ENCODE data around the gene NIPAL3.

The NIPAL3 gene

DNA sequence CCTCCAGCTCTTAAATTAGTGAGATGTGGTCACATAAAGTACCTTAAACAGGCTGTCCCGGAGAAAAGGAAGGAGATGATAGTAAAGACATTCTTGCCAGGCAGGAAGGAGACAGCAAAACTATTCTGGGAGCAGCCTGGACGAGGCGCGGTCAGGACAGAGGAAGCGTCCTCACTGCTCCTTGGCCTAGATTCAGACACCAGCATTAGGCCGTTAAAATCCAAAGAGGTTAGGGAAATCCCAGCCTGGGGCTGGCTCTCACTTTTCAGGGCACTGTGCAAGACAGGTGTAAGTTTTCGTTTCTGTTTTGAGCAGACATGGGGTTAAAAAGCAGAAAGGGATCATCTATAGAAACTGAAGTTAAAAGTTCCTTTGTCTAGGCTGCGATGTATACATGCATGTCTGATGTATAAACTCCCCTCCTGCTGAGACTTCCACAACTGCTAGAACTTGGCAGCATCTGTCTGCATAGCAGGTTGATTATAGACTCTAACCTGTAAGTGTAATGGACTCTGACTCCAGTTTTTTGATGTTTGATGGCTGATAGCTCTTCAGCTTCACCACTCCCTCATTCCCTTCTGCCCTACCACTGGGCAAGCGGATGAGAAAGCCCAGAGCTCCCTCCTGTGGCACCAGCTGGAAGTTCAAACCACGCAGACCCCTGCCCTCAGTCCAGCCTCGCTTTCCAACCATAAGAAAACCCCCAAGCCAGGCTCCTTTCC is 23.6 kb upstream of the NIPAL3 start:
- DNase-seq: peak in 1 of 2 donors; percentile 22

- no peak for DNase-seq
Observed at GRCh38 chr1:24392604-24392946, 23.0 kb upstream of the NIPAL3 start.

GRCh38 chr1:24392982-24393650 is 22.5 kb upstream of the NIPAL3 start:
- no peak for DNase-seq

- no peak for DNase-seq
Observed at GRCh38 chr1:24393892-24394291, 21.7 kb upstream of the NIPAL3 start.

- no peak for DNase-seq
Observed at GRCh38 chr1:24400065-24400464, 15.5 kb upstream of the NIPAL3 start.

DNA sequence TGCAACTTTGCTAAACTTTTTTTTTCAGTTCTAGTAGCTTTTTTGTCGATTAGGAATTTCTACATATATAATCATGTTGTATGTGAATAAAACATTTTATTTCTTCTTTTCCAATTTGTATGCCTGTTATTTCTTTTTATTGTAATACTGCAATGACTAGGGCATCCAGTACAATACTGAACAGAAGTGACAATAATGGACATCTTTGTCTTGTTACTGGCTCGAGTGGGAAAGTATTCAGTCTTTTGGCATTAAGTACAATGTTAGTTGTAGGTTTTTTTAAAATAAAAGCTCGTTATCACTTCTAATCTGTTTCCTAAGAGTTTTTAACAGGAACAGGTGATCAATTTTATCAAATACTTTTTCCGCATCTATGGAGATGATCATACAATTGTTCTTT is 11.8 kb upstream of the NIPAL3 start:
- DNase-seq: no peak

- no peak for DNase-seq
Observed at GRCh38 chr1:24406788-24407187, 8.8 kb upstream of the NIPAL3 start.

DNA sequence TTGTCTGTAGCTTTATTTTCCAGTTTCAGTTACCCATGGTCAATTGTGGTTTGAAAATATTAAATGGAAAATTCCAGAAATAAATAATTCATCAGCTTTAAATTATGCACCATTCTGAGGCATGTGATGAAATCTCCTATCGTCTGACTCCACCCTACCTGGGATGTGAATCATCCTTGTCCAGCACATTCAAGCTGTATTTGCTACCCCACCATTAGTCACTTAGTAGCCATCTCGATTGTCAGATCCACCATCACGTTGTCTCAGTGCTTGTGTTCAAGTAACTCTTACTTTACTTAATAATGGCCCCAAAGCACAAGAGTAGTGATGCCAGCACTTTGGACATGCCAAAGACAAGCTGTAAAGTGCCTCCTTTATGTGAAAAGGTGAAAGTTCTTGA is 6.1 kb upstream of the NIPAL3 start:
- DNase-seq: no peak

- DNase-seq: no peak
Observed at GRCh38 chr1:24410750-24411149, 4.9 kb upstream of the NIPAL3 start.

DNA sequence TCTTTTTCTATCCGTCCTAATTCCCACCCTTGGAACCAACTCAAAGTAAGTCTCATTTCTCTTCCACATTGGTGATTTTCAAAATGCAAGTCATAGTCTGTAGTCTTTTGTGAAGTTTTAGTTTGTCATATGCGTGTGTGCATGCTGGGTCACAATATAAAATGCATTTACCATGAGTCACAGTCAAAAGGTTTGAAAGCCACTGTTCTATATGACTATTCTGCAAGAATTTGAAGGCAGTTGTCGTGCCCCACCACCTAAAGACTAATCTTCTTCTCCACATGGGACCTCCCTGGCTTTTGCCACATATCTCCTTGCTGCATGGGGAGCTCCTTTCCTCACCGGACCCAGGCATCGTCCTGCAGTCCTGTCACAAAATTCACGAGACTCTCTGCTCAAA is 3.6 kb upstream of the NIPAL3 start:
- DNase-seq: no peak

- no peak for DNase-seq
Observed at GRCh38 chr1:24412408-24412807, 3.2 kb upstream of the NIPAL3 start.

DNA sequence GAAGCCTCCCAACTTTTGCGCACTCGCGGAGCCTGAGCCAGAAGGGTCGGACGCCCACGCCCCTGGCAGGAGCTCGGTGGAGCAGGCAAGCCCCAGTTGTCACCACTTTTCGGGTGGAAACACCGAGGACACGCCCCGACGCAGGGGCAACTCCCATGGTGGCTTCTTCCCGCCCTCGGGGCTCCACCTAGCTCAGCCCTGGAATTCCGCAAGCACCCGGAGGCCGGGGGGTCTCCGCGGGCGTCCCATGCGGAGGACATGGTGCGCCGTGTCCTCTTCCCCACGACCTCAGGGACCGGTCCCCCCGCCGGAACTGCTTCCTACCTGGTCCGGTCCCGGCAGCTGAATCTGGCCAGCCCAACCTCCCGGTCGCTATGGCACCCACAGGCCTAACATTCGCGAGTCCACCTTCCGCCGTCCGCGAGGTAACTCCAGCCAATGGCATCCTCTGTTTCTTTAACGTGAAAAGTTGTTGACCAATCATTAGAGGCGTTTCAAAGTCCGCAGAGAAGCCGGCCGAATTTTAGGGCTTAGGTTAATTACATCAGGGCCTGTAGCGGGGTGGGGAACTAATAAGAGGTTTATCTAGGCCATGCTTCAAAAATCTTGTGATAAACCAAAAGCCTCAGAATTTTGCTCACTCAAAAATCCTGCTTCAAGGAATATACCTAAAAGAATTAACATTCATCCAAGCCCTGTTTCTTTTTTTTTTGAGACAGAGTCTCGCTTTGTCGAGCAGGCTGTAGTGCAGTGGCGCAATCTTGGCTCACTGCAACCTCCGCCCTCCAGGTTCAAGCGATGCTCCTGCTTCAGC is 2.0 kb upstream of the NIPAL3 start, which contains the start of gene STPG1:
TSS of gene STPG1 (minus strand) at position 433 of the 814 bp plus-strand sequence. CDS start 12,394 bp downstream, outside the sequence.
- peak; percentile 1 to 63 for DNase-seq

DNA sequence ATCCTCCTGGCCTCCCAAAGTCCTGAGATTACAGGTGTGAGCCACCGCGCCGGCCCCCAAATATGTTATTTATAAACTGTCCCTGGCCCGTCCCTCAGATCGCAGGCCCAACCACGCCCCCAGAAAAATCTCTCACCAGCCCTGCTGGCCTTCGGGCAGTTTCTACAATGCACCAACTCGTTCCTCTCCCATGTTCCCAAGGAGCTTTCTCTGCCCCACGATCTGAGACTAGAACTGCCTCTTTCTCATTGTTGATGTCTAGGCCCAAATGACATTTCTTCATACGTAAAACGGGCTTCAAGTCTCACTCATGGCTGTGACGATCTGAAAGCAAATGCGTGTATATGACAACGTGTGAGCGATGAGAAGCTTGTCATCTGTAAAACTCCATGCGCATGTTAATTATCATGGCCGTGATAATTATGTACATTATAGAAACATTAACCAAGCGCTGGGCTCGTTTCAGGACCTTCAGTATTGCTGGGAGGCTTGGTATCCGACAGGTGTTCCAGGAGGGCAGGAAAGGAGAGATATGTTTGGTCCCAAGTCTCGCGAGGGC is 748 bp upstream of the NIPAL3 start:
- no peak for DNase-seq

DNA sequence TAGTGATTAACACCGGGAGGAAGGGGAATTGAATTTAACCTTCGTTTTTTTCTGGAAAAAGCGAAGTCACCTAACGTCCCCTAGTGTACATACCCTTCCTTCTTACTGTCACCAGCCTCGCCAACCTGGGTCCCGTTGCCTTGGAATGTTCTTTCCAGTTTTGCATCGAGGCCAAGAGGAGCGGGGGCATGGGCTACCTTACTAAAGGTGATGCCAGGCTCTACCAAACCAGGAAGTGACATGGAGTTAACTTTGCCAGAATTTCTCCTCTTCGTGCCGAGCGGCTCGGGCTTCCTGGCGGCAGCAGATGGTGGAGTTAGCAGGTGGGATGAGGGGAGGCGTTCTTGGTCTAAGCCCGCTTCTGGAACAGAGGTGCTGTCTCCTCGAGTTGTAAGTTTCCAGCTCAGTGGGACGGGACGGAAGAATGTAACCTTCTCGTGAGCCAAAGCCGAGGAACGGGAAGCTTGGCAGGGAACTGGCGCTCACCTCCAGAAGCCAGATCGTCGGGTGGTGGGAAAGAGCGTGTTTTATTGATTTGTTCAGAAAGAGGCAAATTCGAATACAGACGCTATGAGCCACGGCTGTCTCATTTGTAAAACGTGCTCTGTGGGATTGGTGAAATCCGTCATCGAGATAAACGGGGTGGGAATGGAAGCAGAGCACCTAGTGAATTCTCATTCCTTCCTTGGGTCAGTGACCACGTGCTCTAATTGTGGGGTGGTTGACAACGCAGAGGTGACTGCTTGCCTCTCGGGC is 486 bp downstream of the NIPAL3 start:
- DNase-seq: peak in 1 of 2 donors; percentile 29

DNA sequence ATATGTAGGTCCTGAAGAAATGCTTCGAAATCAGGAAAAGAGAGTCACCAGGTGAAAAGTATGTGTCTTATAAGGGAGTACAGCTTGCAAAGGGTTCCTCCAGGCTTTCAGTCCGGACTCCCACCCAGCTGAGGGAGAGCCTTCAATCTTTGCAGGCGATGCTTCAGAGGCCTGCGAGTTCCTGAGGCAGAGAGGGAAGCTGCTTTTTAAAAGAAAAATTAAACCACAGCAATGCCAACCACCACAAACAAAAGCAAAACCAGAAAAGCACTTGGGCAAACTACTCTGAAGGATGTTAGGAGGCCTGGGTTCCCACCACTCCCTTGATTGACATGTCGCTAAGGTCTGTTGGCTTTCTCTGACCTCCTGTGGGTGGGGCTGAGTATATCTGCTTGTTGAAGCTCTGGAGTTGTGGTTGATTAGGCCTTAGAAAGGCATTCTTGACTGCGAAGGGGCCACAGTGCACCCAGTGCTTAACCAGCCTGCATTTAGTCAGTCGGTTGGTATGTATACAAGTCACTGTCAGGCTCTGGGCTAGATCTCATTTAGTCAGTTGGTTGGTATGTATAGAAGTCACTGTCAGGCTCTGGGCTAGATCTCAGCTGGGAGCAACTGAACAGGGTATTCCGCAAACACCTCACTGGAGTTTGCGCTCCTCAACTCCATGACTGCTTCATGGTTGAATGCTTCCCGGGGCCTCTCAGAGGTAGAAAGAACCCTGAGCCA is 1.2 kb downstream of the NIPAL3 start:
- peak in 1 of 2 donors; percentile 25 for DNase-seq

DNA sequence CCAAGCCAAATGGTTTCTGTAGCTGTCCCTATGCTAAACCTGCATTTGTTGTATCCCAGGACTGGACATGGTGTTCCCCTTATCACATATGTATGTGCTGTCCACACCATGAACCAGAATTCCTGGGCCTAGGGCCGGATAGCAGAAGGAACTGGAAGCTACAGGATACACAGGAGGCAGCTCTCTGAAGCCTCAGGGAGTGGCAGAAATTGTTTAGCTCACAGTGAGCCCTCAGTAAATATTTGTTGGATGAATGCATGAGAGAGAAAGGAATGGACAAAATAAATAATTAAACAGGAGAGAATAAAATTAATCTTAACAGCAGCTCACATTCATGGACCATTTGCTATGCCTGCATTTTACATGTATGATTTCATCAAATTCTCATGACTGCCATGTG is 2.1 kb downstream of the NIPAL3 start:
- DNase-seq: no peak

DNA sequence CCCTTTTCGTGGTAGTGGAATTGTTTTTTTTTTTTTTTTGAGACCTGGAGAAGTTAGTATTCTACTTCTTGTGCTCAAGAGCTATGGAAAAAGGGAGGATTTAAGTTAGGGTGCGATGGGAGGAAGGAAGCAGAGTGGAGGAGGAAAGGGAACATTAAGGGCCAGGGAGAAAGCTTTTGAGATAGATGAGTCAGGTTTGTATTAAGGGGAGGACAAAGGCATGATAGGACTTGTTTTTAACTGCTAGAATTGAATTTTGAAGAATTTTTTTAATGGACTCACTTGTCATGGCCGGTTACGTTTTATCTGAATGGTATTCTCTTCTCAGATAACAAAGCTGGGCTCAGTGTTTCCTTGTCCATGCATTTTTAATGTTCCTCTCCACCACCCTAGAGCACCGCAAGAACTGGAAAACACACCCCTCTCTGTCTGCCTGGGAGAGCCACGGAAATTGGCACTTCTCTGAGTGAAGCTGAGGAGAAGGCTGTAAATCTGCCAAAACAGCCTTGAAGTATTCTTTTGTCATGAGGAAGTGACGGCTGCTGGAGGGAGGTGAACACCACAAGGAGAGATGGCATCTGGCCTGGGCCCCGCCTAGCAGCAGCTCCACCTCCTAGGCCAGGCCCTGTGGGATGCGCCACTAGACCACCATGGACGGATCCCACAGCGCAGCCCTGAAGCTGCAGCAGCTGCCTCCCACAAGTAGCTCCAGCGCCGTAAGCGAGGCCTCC is 3.5 kb downstream of the NIPAL3 start:
- peak in 1 of 2 donors; percentile 63 for DNase-seq

GRCh38 chr1:24420547-24420946 is 4.9 kb downstream of the NIPAL3 start:
- no peak for DNase-seq

DNA sequence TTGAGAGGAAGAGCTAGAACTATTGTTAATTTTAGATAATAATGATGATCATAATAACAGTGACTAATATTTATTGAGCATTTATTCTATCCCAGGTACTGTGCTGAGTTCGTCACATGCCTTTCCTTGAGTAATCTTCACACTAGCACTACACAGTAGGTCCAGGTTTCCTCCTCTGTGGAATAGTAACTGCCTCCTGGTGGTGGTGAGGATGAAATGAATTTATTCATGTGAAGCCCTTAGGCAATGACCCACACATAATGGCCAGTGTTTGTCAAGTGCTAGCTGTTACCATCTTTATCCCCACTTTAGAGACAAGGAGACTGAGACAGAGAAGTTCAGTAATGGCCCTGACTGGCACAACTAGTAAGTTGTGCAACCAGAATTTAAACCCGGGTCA is 5.9 kb downstream of the NIPAL3 start:
- no peak for DNase-seq

GRCh38 chr1:24424207-24424606 is 8.6 kb downstream of the NIPAL3 start:
- DNase-seq: no peak

DNA sequence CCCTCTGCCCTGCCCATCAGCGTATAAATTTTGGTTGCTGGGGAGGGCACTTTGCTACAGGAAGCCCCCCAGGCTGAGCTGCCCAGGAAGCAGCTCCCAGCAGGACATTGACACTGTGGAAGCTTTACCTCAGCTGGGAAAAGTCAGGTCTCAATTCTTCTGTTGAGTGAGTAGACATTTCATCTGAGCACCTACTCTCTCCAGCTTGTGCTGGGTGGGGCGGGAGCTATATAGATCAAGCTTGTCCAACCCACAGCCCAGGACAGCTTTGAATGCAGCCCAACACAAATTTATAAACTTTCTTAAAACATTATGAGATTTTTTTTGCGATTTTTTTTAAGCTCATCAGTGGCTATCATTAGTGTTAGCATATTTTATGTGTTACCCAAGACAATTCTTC is 9.4 kb downstream of the NIPAL3 start:
- DNase-seq: no peak

Measured in bone marrow (tissue), 2 donors.